DOHH2 (cell line): Measurements from ENCODE around the gene ADAMTS2.

Source experiments
- H3F3A ChIP-seq: fragments of 200-600 bp; sonication (generic), shearing (Covaris generic); 2 replicates; pipeline ENCODE4 v1.6.0; 2016; ENCODE audit warnings: antibody characterized with exemption, mild to moderate bottlenecking; ENCODE audit not compliant: control insufficient read depth, insufficient read depth
- H3K27ac ChIP-seq: fragments of 200-600 bp; sonication (generic); 2 replicates; pipeline ENCODE4 v1.5.1; 2014; ENCODE audit warnings: low read depth, mild to moderate bottlenecking, low read length, moderate library complexity
- H3K27me3 ChIP-seq: fragments of 200-600 bp; sonication (generic); 2 replicates; pipeline ENCODE4 v1.6.1; 2014; ENCODE audit warnings: mild to moderate bottlenecking, low read length, mixed read lengths; ENCODE audit not compliant: control insufficient read depth
- H3K36me3 ChIP-seq: fragments of 200-600 bp; sonication (generic); 2 replicates; pipeline ENCODE4 v1.6.1; 2014; ENCODE audit warnings: mild to moderate bottlenecking, low read length, moderate library complexity, mixed read lengths; ENCODE audit not compliant: control insufficient read depth
- H3K4me1 ChIP-seq: fragments of 200-600 bp; sonication (generic); 2 replicates; pipeline ENCODE4 v1.6.1; 2014; ENCODE audit warnings: mild to moderate bottlenecking, low read length, mixed read lengths; ENCODE audit not compliant: control insufficient read depth
- H3K4me2 ChIP-seq: fragments of 200-600 bp; sonication (generic); 2 replicates; pipeline ENCODE4 v1.6.0; 2014; ENCODE audit warnings: mild to moderate bottlenecking, low read length, moderate library complexity
- H3K4me3 ChIP-seq: fragments of 200-600 bp; sonication (generic); 2 replicates; pipeline ENCODE4 v1.5.1; 2014; ENCODE audit warnings: mild to moderate bottlenecking, low read length, mixed read lengths
- H3K79me2 ChIP-seq: fragments of 200-600 bp; sonication (generic); 2 replicates; pipeline ENCODE4 v1.6.1; 2014; ENCODE audit warnings: mild to moderate bottlenecking, low read length, mixed read lengths; ENCODE audit not compliant: control insufficient read depth
- H3K9me2 ChIP-seq: fragments of 200-600 bp; sonication (generic); replicated peaks from 2 replicates; pipeline ENCODE4 v1.6.1; 2014; ENCODE audit warnings: mild to moderate bottlenecking, low read length, mixed read lengths; ENCODE audit not compliant: control insufficient read depth
- H3K9me3 ChIP-seq: fragments of 200-600 bp; sonication (generic); 2 replicates; pipeline ENCODE4 v1.6.1; 2014; ENCODE audit warnings: antibody characterized with exemption, low read length, mixed read lengths; ENCODE audit not compliant: control insufficient read depth, insufficient read depth
- H4K20me1 ChIP-seq: fragments of 200-600 bp; sonication (generic); 2 replicates; pipeline ENCODE4 v1.6.0; 2014; ENCODE audit warnings: low read depth, mild to moderate bottlenecking, antibody characterized with exemption, low read length, moderate library complexity; ENCODE audit not compliant: control insufficient read depth, insufficient read depth
- EZH2phosphoT487 ChIP-seq: fragments of 200-600 bp; sonication (generic); IDR thresholded peaks from 2 replicates; pipeline ENCODE4 v1.6.1; 2017; ENCODE audit warnings: borderline replicate concordance, mild to moderate bottlenecking, antibody characterized with exemption, low read length, moderate library complexity, mixed read lengths
- TF ChIP-seq, protein P1 (sequence below): fragments of 200-600 bp; sonication (generic); IDR thresholded peaks from one replicate; pipeline ENCODE4 v1.5.1; 2014; ENCODE audit warnings: antibody characterized with exemption, mild to moderate bottlenecking, low read depth, low read length; ENCODE audit not compliant: poor library complexity, severe bottlenecking

The ADAMTS2 gene

DNA sequence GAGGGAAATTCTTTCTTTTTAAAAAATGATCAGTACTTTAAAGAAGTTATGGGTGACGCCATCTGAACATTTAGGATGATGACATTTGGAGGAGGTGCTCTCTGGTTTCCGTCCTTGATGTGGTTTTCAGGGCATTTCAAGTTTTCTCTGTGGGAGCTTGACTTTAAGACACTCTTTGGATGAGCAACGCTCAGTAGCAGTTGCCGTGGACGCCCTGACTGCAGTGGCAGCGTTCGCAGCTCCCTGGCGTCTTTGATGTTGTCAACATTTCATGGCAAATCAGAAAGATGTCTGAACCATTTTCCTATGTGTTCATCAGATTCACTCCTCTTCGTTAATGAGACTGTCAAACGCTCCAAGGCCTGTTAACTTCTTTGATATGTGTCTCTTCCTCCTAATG lies 199.0 kb downstream of the ADAMTS2 start:
- Histone ChIP-seq H3K9me2 (no peaks in the 10 kb centered on the region), H3K4me1 (no peaks in the 10 kb centered on the region), H3K27ac (no peak overlapping the region), H3K36me3 (no peaks in the 10 kb centered on the region), H3K4me3 (no peak overlapping the region), H3F3A (no peaks in the 10 kb centered on the region), H3K79me2 (no peaks in the 10 kb centered on the region), H3K9me3 (no peaks in the 10 kb centered on the region), H4K20me1 (no peaks in the 10 kb centered on the region), H3K4me2 (no peak overlapping the region), H3K27me3 (no peaks in the 10 kb centered on the region)
- TF ChIP-seq, protein P1, sequence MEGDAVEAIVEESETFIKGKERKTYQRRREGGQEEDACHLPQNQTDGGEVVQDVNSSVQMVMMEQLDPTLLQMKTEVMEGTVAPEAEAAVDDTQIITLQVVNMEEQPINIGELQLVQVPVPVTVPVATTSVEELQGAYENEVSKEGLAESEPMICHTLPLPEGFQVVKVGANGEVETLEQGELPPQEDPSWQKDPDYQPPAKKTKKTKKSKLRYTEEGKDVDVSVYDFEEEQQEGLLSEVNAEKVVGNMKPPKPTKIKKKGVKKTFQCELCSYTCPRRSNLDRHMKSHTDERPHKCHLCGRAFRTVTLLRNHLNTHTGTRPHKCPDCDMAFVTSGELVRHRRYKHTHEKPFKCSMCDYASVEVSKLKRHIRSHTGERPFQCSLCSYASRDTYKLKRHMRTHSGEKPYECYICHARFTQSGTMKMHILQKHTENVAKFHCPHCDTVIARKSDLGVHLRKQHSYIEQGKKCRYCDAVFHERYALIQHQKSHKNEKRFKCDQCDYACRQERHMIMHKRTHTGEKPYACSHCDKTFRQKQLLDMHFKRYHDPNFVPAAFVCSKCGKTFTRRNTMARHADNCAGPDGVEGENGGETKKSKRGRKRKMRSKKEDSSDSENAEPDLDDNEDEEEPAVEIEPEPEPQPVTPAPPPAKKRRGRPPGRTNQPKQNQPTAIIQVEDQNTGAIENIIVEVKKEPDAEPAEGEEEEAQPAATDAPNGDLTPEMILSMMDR, result no peak
- TF ChIP-seq EZH2phosphoT487, result no peak

GRCh38 chr5:179143446-179143845 lies 201.8 kb downstream of the ADAMTS2 start:
- no peak for TF ChIP-seq EZH2phosphoT487
- TF ChIP-seq, protein P1, result no peak
- Histone ChIP-seq H4K20me1 (no peaks in the 10 kb centered on the region), H3K4me3 (no peak overlapping the region), H3K36me3 (no peaks in the 10 kb centered on the region), H3K4me1 (no peaks in the 10 kb centered on the region), H3K27me3 (no peaks in the 10 kb centered on the region), H3F3A (no peaks in the 10 kb centered on the region), H3K4me2 (no peak overlapping the region), H3K27ac (no peak overlapping the region), H3K9me2 (no peaks in the 10 kb centered on the region), H3K79me2 (no peaks in the 10 kb centered on the region), H3K9me3 (no peaks in the 10 kb centered on the region)

DNA sequence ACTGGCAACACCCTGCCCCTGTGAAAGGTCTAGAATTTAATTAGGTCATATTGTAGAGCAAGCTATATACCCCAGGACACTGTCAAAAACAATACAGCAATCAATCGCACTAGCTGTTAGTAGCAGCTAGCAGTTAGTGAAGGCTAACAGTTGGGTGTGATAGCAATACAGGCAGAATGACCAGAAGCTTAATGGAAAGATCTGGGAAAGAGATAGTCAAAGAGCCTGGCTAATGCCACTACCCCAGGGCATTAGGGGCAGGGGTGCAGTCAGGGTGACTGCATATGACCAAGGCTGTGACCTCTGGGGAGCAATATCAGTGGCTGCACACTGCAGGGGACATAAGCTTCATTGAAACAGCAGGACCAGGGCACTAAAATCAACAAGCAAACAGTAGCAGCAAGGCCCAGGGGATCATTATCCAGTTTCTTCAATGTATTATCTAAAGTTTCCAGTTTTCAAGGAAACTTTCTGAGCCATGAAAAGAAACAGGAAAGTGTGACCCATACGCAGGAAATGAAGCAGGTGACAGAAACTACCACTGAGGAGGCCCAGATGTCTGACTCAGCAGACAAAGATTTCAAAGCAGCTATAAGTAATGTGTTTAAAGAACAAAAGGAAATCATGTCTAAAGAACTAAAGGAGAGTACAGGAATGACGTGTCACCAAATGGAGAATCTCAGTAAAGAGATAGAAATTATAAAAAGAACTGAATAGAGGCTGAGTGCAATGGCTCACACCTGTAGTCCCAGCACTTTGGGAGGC lies 202.6 kb downstream of the ADAMTS2 start:
- Histone ChIP-seq H3K27me3 (no peaks in the 10 kb centered on the region), H3K36me3 (no peaks in the 10 kb centered on the region)

More for the DNA sequence above, 202.6 kb downstream of the ADAMTS2 start:
- Histone ChIP-seq H3K4me3 (no peak overlapping the region), H3K4me2 (no peak overlapping the region), H3K9me3 (no peaks in the 10 kb centered on the region), H3K9me2 (no peaks in the 10 kb centered on the region), H4K20me1 (no peaks in the 10 kb centered on the region), H3F3A (no peaks in the 10 kb centered on the region), H3K4me1 (no peaks in the 10 kb centered on the region), H3K27ac (no peak overlapping the region), H3K79me2 (no peaks in the 10 kb centered on the region)
- no peak for TF ChIP-seq EZH2phosphoT487
- TF ChIP-seq, protein P1, result no peak
